HEK293 (cell line): ENCODE data around the gene NEB.

Source experiments
- CTCF ChIA-PET: fragments of 350-600 bp; formaldehyde crosslinking; extraction: SDS; loops from one replicate; lab custom pipeline; 2021; ENCODE audit warnings: antibody characterized with exemption; lab: Yijun Ruan, JAX
- POLR2A ChIA-PET: fragments of 300-600 bp; formaldehyde crosslinking; extraction: SDS; loops from one replicate; lab custom pipeline; 2020; ENCODE audit warnings: antibody characterized with exemption, inconsistent platforms; lab: Yijun Ruan, JAX
- H3K27ac ChIP-seq: fragments of 200-500 bp; sonication (Bioruptor generic); 2 replicates; pipeline ENCODE4 v1.5.1; 2014; ENCODE audit warnings: low read depth, low read length, control low read depth, inconsistent platforms; ENCODE audit errors: extremely low read depth
- H3K36me3 ChIP-seq, 2 experiments: fragments of 200-500 bp in 1 of 2; sonication (Bioruptor generic) in 1 of 2; 1 replicate in 1 of 2; 2 replicates in 1 of 2; pipeline ENCODE4 v1.5.1; 2014 to 2017; ENCODE audit warnings: inconsistent platforms in 2 of 2, low read length in 2 of 2; ENCODE audit not compliant: control insufficient read depth in 2 of 2, insufficient read depth in 1 of 2
- H3K4me1 ChIP-seq: fragments of 200-500 bp; sonication (Bioruptor generic); 2 replicates; pipeline ENCODE4 v1.5.1; 2014; ENCODE audit warnings: mild to moderate bottlenecking, low read length, inconsistent platforms; ENCODE audit not compliant: control insufficient read depth, insufficient read depth
- H3K4me3 ChIP-seq: 2 replicates; pipeline ENCODE4 v1.5.1; 2011; ENCODE audit warnings: low read depth, mild to moderate bottlenecking, control low read depth, low read length, moderate library complexity
- H3K9me3 ChIP-seq: fragments of 200-500 bp; sonication (Bioruptor generic); 2 replicates; pipeline ENCODE4 v1.5.1; 2014; ENCODE audit warnings: low read depth, low read length, inconsistent platforms; ENCODE audit not compliant: control insufficient read depth, insufficient read depth
- GLI2 ChIP-seq: fragments of 450-650 bp; formaldehyde crosslinking; IDR thresholded peaks from 2 replicates; pipeline ENCODE4; 2017; ENCODE audit warnings: missing biosample characterization, missing genetic modification characterization, low read depth, borderline replicate concordance
- MEIS1 ChIP-seq: sonication (generic); formaldehyde crosslinking; IDR thresholded peaks from 2 replicates; pipeline ENCODE4 v1.8.1; 2022; ENCODE audit warnings: missing genetic modification reagents, mild to moderate bottlenecking, borderline replicate concordance
- PRDM2 ChIP-seq: fragments of 450-650 bp; formaldehyde crosslinking; IDR thresholded peaks from 2 replicates; pipeline ENCODE4 v1.5.1; 2016; ENCODE audit warnings: missing biosample characterization, missing genetic modification characterization, borderline replicate concordance
- REPIN1 ChIP-seq: fragments of 450-650 bp; formaldehyde crosslinking; IDR thresholded peaks from 2 replicates; pipeline ENCODE4 v1.5.1; 2017; ENCODE audit warnings: missing biosample characterization, missing genetic modification characterization, low read depth
- TCF7L2 ChIP-seq: IDR thresholded peaks from 2 replicates; pipeline ENCODE4 v1.6.1; 2011; ENCODE audit warnings: low read depth, mild to moderate bottlenecking, inconsistent platforms, low read length, moderate library complexity, borderline replicate concordance
- ZIC2 ChIP-seq: fragments of 450-650 bp; formaldehyde crosslinking; IDR thresholded peaks from 2 replicates; pipeline ENCODE4 v1.5.1; 2016; ENCODE audit warnings: missing biosample characterization, missing genetic modification characterization
- ZNF184 ChIP-seq: fragments of 450-650 bp; IDR thresholded peaks from 2 replicates; pipeline ENCODE4 v1.5.1; 2018; ENCODE audit warnings: missing biosample characterization, mild to moderate bottlenecking, missing genetic modification characterization
- ZNF19 ChIP-seq: fragments of 450-650 bp; formaldehyde crosslinking; IDR thresholded peaks from 2 replicates; pipeline ENCODE4; 2016; ENCODE audit warnings: missing biosample characterization, missing genetic modification characterization, low read depth
- ZNF248 ChIP-seq: fragments of 450-650 bp; formaldehyde crosslinking; IDR thresholded peaks from 2 replicates; pipeline ENCODE4 v1.5.1; 2017; ENCODE audit warnings: missing biosample characterization, missing genetic modification characterization
- ZNF280D ChIP-seq: fragments of 450-650 bp; formaldehyde crosslinking; IDR thresholded peaks from 2 replicates; pipeline ENCODE4 v1.5.1; 2016; ENCODE audit warnings: missing biosample characterization, missing genetic modification characterization
- ZNF404 ChIP-seq: fragments of 450-650 bp; formaldehyde crosslinking; IDR thresholded peaks from 2 replicates; pipeline ENCODE4 v1.5.1; 2017; ENCODE audit warnings: missing biosample characterization, missing genetic modification characterization
- ZNF530 ChIP-seq: fragments of 450-650 bp; formaldehyde crosslinking; IDR thresholded peaks from 2 replicates; pipeline ENCODE4 v1.5.1; 2016; ENCODE audit warnings: low read depth, missing biosample characterization, missing genetic modification characterization
- ZNF561 ChIP-seq: fragments of 450-650 bp; IDR thresholded peaks from 2 replicates; pipeline ENCODE4 v1.5.1; 2018; ENCODE audit warnings: missing biosample characterization, missing genetic modification characterization, borderline replicate concordance
- ZNF580 ChIP-seq: fragments of 450-650 bp; formaldehyde crosslinking; IDR thresholded peaks from 2 replicates; pipeline ENCODE4 v1.5.1; 2016; ENCODE audit warnings: missing biosample characterization, missing genetic modification characterization
- ZNF600 ChIP-seq: fragments of 450-650 bp; formaldehyde crosslinking; IDR thresholded peaks from 2 replicates; pipeline ENCODE4 v1.5.1; 2016; ENCODE audit warnings: missing biosample characterization, missing genetic modification characterization
- ZNF624 ChIP-seq: fragments of 450-650 bp; formaldehyde crosslinking; IDR thresholded peaks from 2 replicates; pipeline ENCODE4 v1.5.1; 2017; ENCODE audit warnings: missing biosample characterization, missing genetic modification characterization
- ZNF626 ChIP-seq: fragments of 450-650 bp; sonication (Bioruptor Pico); formaldehyde crosslinking; IDR thresholded peaks from 2 replicates; pipeline ENCODE4 v1.5.1; 2018; ENCODE audit warnings: missing biosample characterization, missing genetic modification characterization, inconsistent platforms
- ZNF692 ChIP-seq: fragments of 450-650 bp; formaldehyde crosslinking; IDR thresholded peaks from 2 replicates; pipeline ENCODE4 v1.5.1; 2016; ENCODE audit warnings: missing biosample characterization, missing genetic modification characterization

Gene NEB

GRCh38 chr2:151681051-151681450 is 53.2 kb downstream of the NEB start:
- no peaks in the 10 kb centered on the region for H3K4me1 ChIP-seq

GRCh38 chr2:151679994-151680393 is 54.3 kb downstream of the NEB start:
- Histone ChIP-seq H3K9me3 (no peaks in the 10 kb centered on the region), H3K36me3 (no peaks in the 10 kb centered on the region), H3K27ac (no peak overlapping the region), H3K4me3 (no peak overlapping the region), H3K4me1 (no peaks in the 10 kb centered on the region)
- ChIA-PET POLR2A (no interaction called here), CTCF (no interaction called here)
- no peak for TF ChIP-seq ZIC2 (tag by site-specific recombination)
- TF ChIP-seq ZNF692 (tag by site-specific recombination): no peak
- TF ChIP-seq ZNF280D (tag by site-specific recombination): no peak
- no peak for TF ChIP-seq ZNF624 (tag by site-specific recombination)
- no peak for TF ChIP-seq ZNF626 (tag by site-specific recombination)
- TF ChIP-seq TCF7L2: no peak
- TF ChIP-seq ZNF600 (tag by site-specific recombination): no peak
- TF ChIP-seq ZNF561: no peak
- no peak for TF ChIP-seq ZNF248 (tag by site-specific recombination)
- TF ChIP-seq REPIN1: no peak
- TF ChIP-seq PRDM2 (tag by site-specific recombination): no peak
- TF ChIP-seq ZNF184: no peak
- TF ChIP-seq ZNF530: no peak
- TF ChIP-seq ZNF19: no peak
- no peak for TF ChIP-seq GLI2

More at GRCh38 chr2:151681051-151681450, 53.2 kb downstream of the NEB start:
- H3K36me3 ChIP-seq: no peaks in the 10 kb centered on the region
- ChIA-PET POLR2A (no interaction called here), CTCF (no interaction called here)
- no peak overlapping the region for H3K4me3 ChIP-seq
- H3K27ac ChIP-seq: no peak overlapping the region
- no peak for TF ChIP-seq ZNF580 (tag by site-specific recombination)
- no peak for TF ChIP-seq MEIS1 (CRISPR knock-in tag)
- no peak for TF ChIP-seq ZNF404 (tag by site-specific recombination)
- no peak for TF ChIP-seq ZNF280D (tag by site-specific recombination)
- no peaks in the 10 kb centered on the region for H3K9me3 ChIP-seq
